Measurements from ENCODE around the gene HORMAD1. TPM values are rescaled to one million over a fixed set of nuclear protein-coding genes. Genes with fewer than 3 reads are reported as not detected.
"Not testable (repeated sequence)": the region's sequence is repeated elsewhere in the genome, so short reads cannot be mapped to it uniquely, and the experiment has no call there.

HORMAD1 gene
- total and polyA plus RNA-seq, 2 of the 13 experiments (the other 11 are each of a cell fraction or from before 2014, with no cell fraction given) = not detected

DNA sequence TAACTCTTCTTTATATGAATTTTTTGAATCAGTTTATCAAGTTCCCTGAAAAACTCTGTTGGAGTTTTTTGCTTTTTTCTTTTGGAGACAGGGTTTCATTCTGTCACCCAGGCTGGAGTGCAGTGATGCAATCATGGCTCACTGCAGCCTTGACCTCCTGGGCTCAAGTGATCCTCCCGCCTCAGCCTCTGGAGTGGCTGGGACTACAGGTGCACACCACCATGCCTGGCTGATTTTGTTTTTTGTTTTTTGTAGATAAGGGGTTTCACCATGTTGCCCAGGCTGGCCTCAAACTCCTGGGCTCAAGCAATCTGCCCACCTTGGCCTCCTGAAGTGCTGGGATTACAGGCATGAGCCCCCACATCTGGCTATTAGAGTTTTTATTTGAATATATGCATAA is 47.0 kb upstream of the HORMAD1 start:
- FAIRE-seq; BruUV-seq (replicated peaks); H2AFZ ChIP-seq (ENCODE audit: low read length); H3K4me3 ChIP-seq (replicated peaks in 1 of 3; ENCODE audit: insufficient read depth in 1 of 3, low read depth in 2 of 3, low read length in 3 of 3); H4K20me1 ChIP-seq (ENCODE audit: insufficient read depth, low read length); POLR2A ChIA-PET; in situ Hi-C loops (cut with HindIII; ENCODE audit: extremely low pct_ligation_motif_present, low pct_unique_long_range_greater_than_20kb); H3K27ac ChIP-seq (ENCODE audit: extremely low read length, insufficient read depth, low read length); H3K9ac ChIP-seq (ENCODE audit: insufficient read depth, low read depth, low read length); H3K4me2 ChIP-seq (ENCODE audit: low read depth, low read length); H3K36me3 ChIP-seq (replicated peaks in 1 of 2; ENCODE audit: control insufficient read depth in 1 of 2, insufficient read depth in 2 of 2, low read length in 2 of 2); H3K79me2 ChIP-seq (ENCODE audit: insufficient read depth, low read length); DNase-seq (ENCODE audit: low spot score); H3K9me3 ChIP-seq (ENCODE audit: low read length); CTCF ChIA-PET (ENCODE audit: low intra/inter-chr PET ratio, low total read pairs); ATAC-seq; H3K27me3 ChIP-seq (ENCODE audit: control insufficient read depth in 1 of 2, insufficient read depth in 2 of 2, low read length in 2 of 2); TF ChIP-seq ATF7 (CRISPR knock-in tag; IDR thresholded peaks at IDR 0.05); NR2F6 (IDR thresholded peaks at IDR 0.05): not testable (repeated sequence)
- intact Hi-C loops (cut with micrococcal nuclease; ENCODE audit: unreplicated experiment) = loop anchor here (10.0 kb wide), 1 partner anchor 53 kb away; no protein-coding TSS in a partner anchor
- WGBS (ENCODE audit: low lambda C conversion rate) = 0% methylated on average over 1 of the region's 1 CpG
- peaks cover 33% of the 10 kb centered on the region for H3K4me1 ChIP-seq (ENCODE audit: insufficient read depth, low read length)
- TF ChIP-seq, protein P1, sequence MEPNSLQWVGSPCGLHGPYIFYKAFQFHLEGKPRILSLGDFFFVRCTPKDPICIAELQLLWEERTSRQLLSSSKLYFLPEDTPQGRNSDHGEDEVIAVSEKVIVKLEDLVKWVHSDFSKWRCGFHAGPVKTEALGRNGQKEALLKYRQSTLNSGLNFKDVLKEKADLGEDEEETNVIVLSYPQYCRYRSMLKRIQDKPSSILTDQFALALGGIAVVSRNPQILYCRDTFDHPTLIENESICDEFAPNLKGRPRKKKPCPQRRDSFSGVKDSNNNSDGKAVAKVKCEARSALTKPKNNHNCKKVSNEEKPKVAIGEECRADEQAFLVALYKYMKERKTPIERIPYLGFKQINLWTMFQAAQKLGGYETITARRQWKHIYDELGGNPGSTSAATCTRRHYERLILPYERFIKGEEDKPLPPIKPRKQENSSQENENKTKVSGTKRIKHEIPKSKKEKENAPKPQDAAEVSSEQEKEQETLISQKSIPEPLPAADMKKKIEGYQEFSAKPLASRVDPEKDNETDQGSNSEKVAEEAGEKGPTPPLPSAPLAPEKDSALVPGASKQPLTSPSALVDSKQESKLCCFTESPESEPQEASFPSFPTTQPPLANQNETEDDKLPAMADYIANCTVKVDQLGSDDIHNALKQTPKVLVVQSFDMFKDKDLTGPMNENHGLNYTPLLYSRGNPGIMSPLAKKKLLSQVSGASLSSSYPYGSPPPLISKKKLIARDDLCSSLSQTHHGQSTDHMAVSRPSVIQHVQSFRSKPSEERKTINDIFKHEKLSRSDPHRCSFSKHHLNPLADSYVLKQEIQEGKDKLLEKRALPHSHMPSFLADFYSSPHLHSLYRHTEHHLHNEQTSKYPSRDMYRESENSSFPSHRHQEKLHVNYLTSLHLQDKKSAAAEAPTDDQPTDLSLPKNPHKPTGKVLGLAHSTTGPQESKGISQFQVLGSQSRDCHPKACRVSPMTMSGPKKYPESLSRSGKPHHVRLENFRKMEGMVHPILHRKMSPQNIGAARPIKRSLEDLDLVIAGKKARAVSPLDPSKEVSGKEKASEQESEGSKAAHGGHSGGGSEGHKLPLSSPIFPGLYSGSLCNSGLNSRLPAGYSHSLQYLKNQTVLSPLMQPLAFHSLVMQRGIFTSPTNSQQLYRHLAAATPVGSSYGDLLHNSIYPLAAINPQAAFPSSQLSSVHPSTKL (CRISPR knock-in tag; IDR thresholded peaks at IDR 0.05) = 0 out of 2 replicates have a peak, but pooled peaks have one; percentile 19
- TF ChIP-seq, protein P2, sequence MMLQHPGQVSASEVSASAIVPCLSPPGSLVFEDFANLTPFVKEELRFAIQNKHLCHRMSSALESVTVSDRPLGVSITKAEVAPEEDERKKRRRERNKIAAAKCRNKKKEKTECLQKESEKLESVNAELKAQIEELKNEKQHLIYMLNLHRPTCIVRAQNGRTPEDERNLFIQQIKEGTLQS (CRISPR knock-in tag; IDR thresholded peaks at IDR 0.05) = peak; percentile 45; the same call in 1 of the 2 replicates
- peak; percentile 12; the same call in 1 of the 2 replicates for TF ChIP-seq SALL1 (CRISPR knock-in tag; IDR thresholded peaks at IDR 0.05)
- TF ChIP-seq BCL6 (CRISPR knock-in tag; IDR thresholded peaks at IDR 0.05) = peak; percentile 56
- TF ChIP-seq ZMYM3 (CRISPR knock-in tag; IDR thresholded peaks at IDR 0.05) = peak; percentile 81
- TF ChIP-seq CEBPB (IDR thresholded peaks at IDR 0.05; ENCODE audit: borderline replicate concordance, low read depth, low read length) = peak; percentile 54; the same call in 1 of the 2 replicates
- TF ChIP-seq KDM1A (CRISPR knock-in tag; IDR thresholded peaks at IDR 0.05) = peak; percentile 69; the same call in 1 of the 2 replicates
- TF ChIP-seq ATF7 (IDR thresholded peaks at IDR 0.05) = 0 out of 2 replicates have a peak, but pooled peaks have one; percentile 4
- TF ChIP-seq ZNF460 (CRISPR knock-in tag; IDR thresholded peaks at IDR 0.05; ENCODE audit: borderline replicate concordance) = peak; percentile 24; the same call in 1 of the 2 replicates
- TF ChIP-seq CEBPG (CRISPR knock-in tag; IDR thresholded peaks at IDR 0.05) = peak; percentile 81
- 0 out of 2 replicates have a peak, but pooled peaks have one; percentile 40 for TF ChIP-seq ADNP (CRISPR knock-in tag; IDR thresholded peaks at IDR 0.05)
- TF ChIP-seq HNF4A (CRISPR knock-in tag; IDR thresholded peaks at IDR 0.05) = 0 out of 2 replicates have a peak, but pooled peaks have one; percentile 19
- TF ChIP-seq, protein P3, sequence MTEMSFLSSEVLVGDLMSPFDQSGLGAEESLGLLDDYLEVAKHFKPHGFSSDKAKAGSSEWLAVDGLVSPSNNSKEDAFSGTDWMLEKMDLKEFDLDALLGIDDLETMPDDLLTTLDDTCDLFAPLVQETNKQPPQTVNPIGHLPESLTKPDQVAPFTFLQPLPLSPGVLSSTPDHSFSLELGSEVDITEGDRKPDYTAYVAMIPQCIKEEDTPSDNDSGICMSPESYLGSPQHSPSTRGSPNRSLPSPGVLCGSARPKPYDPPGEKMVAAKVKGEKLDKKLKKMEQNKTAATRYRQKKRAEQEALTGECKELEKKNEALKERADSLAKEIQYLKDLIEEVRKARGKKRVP (CRISPR knock-in tag; IDR thresholded peaks at IDR 0.05) = peak in 1 of 2 experiments; percentile 66; a peak in 1 of 4 replicates
- TF ChIP-seq, protein P4, sequence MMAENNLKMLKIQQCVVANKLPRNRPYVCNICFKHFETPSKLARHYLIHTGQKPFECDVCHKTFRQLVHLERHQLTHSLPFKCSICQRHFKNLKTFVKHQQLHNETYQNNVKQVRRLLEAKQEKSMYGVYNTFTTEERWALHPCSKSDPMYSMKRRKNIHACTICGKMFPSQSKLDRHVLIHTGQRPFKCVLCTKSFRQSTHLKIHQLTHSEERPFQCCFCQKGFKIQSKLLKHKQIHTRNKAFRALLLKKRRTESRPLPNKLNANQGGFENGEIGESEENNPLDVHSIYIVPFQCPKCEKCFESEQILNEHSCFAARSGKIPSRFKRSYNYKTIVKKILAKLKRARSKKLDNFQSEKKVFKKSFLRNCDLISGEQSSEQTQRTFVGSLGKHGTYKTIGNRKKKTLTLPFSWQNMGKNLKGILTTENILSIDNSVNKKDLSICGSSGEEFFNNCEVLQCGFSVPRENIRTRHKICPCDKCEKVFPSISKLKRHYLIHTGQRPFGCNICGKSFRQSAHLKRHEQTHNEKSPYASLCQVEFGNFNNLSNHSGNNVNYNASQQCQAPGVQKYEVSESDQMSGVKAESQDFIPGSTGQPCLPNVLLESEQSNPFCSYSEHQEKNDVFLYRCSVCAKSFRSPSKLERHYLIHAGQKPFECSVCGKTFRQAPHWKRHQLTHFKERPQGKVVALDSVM (CRISPR knock-in tag; IDR thresholded peaks at IDR 0.05) = peak; percentile 98
- peak; percentile 30 to 34; a peak in 2 of 4 replicates for TF ChIP-seq NR2F1 (CRISPR knock-in tag; IDR thresholded peaks at IDR 0.05)
- 0 out of 2 replicates have a peak, but pooled peaks have one; percentile 36 for TF ChIP-seq RARA (CRISPR knock-in tag; IDR thresholded peaks at IDR 0.05)
- peak; percentile 72; the same call in 1 of the 2 replicates for TF ChIP-seq NR2F6 (CRISPR knock-in tag; IDR thresholded peaks at IDR 0.05)
- TF ChIP-seq POGZ (CRISPR knock-in tag; IDR thresholded peaks at IDR 0.05) = 0 out of 2 replicates have a peak, but pooled peaks have one; percentile 23

All from HepG2 (cell line).